ENCODE measurements around the gene FOXS1. TPM values are rescaled to one million over a fixed set of nuclear protein-coding genes. Genes with fewer than 3 reads are reported as not detected.

Gene FOXS1
- total and polyA plus RNA-seq, 10 of the 15 experiments (the other 5 are each of a cell fraction or from before 2014, with no cell fraction given): not detected

- no TSS peak for BruUV-seq (replicated peaks)
- intact Hi-C loops (cut with micrococcal nuclease; ENCODE audit: unreplicated experiment): no loop called here
- ChIA-PET SMC1A (ENCODE audit: uncharacterized antibody, unreplicated experiment) (no interaction called here), RAD21 (ENCODE audit: unreplicated experiment) (no interaction called here), POLR2A (no interaction called here), CTCF (no interaction called here)
- ATAC-seq (no peak), FAIRE-seq (no peak), DNase-seq (ENCODE audit: low read depth, low spot score) (no peak)
- Histone ChIP-seq H3K79me2 (ENCODE audit: control insufficient read depth, insufficient read depth, low read length) (no peaks in the 10 kb centered on the region), H3K27ac (ENCODE audit: control insufficient read depth, insufficient read depth) (no peak overlapping the region), H3K4me2 (ENCODE audit: control insufficient read depth, insufficient read depth) (no peak overlapping the region), H3K36me3 (ENCODE audit: control insufficient read depth in 2 of 2, insufficient read depth in 2 of 2, low read length in 1 of 2) (no peaks in the 10 kb centered on the region), H3K4me1 (ENCODE audit: control insufficient read depth, insufficient read depth, low read length) (peaks cover 8% of the 10 kb centered on the region), H3K4me3 (no peak overlapping the region), H4K20me1 (ENCODE audit: control insufficient read depth, insufficient read depth) (no peaks in the 10 kb centered on the region), H3K27me3 (replicated peaks in 1 of 2; ENCODE audit: control insufficient read depth in 2 of 2, insufficient read depth in 2 of 2, low read length in 1 of 2) (no peaks in the 10 kb centered on the region), H3K9me3 (replicated peaks; ENCODE audit: control insufficient read depth, insufficient read depth, low read length) (no peaks in the 10 kb centered on the region), H3K9ac (ENCODE audit: control insufficient read depth, insufficient read depth, low read length) (no peak overlapping the region), H2AFZ (ENCODE audit: control insufficient read depth, low read depth, low read length) (no peak overlapping the region)
- TF ChIP-seq NBN (IDR thresholded peaks at IDR 0.05) (no peak), ATF7 (IDR thresholded peaks at IDR 0.05; ENCODE audit: low read depth) (no peak), EGR1 (IDR thresholded peaks at IDR 0.05; ENCODE audit: borderline replicate concordance in 1 of 2, low read depth in 2 of 2, low read length in 2 of 2) (no peak), GABPA (IDR thresholded peaks at IDR 0.05; ENCODE audit: low read depth) (no peak), PML (IDR thresholded peaks at IDR 0.05; ENCODE audit: low read length) (no peak), NR2C2 (IDR thresholded peaks at IDR 0.05; ENCODE audit: borderline replicate concordance, control insufficient read depth, insufficient read length, low read depth) (no peak), ZNF217 (IDR thresholded peaks at IDR 0.05) (no peak)
- in situ Hi-C loops (cut with MboI): no loop called here
- 19% methylated on average over 5 of the region's 5 CpGs for WGBS (ENCODE audit: insufficient coverage, insufficient replicate concordance, low lambda C conversion rate, missing lambda C conversion rate)
These were observed 5.5 kb downstream of the FOXS1 start for GRCh38 chr20:31839782-31840487.

Measured in GM12878 (cell line).